NCI-H187 (cell line): ENCODE measurements around the gene PAN3.

Source experiments
- DNase-seq, 2 experiments: peaks; one replicate each; lab custom pipeline; 2025; lab: John Stamatoyannopoulos, UW

Gene PAN3

GRCh38 chr13:28301839-28302238 is 163.5 kb downstream of the PAN3 start:
- DNase-seq: no peak

- DNase-seq: no peak
These were observed 168.0 kb downstream of the PAN3 start for GRCh38 chr13:28306325-28306724.

- DNase-seq: no peak
These were observed 175.2 kb downstream of the PAN3 start for GRCh38 chr13:28313579-28313978.

GRCh38 chr13:28314879-28315278 is 176.5 kb downstream of the PAN3 start:
- no peak for DNase-seq

- DNase-seq: no peak
These were observed 177.8 kb downstream of the PAN3 start for GRCh38 chr13:28316129-28316528.

GRCh38 chr13:28316836-28317235 is 178.5 kb downstream of the PAN3 start:
- no peak for DNase-seq

GRCh38 chr13:28318496-28318895 is 180.2 kb downstream of the PAN3 start:
- DNase-seq: no peak

GRCh38 chr13:28319528-28319927 is 181.2 kb downstream of the PAN3 start:
- DNase-seq: no peak

GRCh38 chr13:28320209-28320608 is 181.9 kb downstream of the PAN3 start:
- DNase-seq: no peak

- DNase-seq: no peak
These were observed 182.7 kb downstream of the PAN3 start for GRCh38 chr13:28320884-28321574.

- no peak for DNase-seq
These were observed 183.4 kb downstream of the PAN3 start for GRCh38 chr13:28321756-28322155.

- no peak for DNase-seq
These were observed 184.0 kb downstream of the PAN3 start for GRCh38 chr13:28322256-28322905.

GRCh38 chr13:28324181-28324789 is 185.9 kb downstream of the PAN3 start:
- no peak for DNase-seq

GRCh38 chr13:28325022-28325421 is 186.7 kb downstream of the PAN3 start:
- no peak for DNase-seq

GRCh38 chr13:28326056-28326455 is 187.7 kb downstream of the PAN3 start:
- no peak for DNase-seq

- DNase-seq: no peak
These were observed 189.3 kb downstream of the PAN3 start for GRCh38 chr13:28327373-28328270.

- DNase-seq: no peak
These were observed 189.9 kb downstream of the PAN3 start for GRCh38 chr13:28328271-28328607.

- DNase-seq: no peak
These were observed 191.2 kb downstream of the PAN3 start for GRCh38 chr13:28329395-28330158.

- DNase-seq: no peak
These were observed 195.0 kb downstream of the PAN3 start for GRCh38 chr13:28333204-28333881.

- no peak for DNase-seq
These were observed 197.9 kb downstream of the PAN3 start for GRCh38 chr13:28336193-28336657.
